ENCODE measurements around the gene NCF2. TPM values are rescaled to one million over a fixed set of nuclear protein-coding genes. Genes with fewer than 3 reads are reported as not detected.

The NCF2 gene
- total RNA-seq, 4 donors from 2014 or later = 5.2 to 26.0 (median 9.5) TPM

DNA sequence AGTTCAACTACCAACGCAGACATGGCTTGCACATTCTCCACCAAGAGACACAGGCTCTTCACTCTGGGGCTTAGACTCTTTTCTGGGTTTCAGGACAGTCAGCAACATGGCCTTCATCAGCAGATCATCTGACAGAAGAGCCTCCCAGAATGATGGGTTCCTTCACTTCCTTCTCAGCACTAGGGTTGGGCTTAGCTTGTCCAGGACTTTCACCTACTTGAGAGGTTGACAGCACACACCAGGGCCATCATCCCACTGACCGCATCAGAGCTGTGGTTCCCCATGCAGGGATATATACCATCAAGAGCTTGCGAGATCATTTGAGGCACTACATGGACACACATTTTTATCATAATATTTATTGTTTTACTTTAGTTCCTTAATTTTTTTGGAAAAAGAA is 10.4 kb upstream of the NCF2 start:
- Histone ChIP-seq H3K27me3 (no peaks in the 10 kb centered on the region), H3K9me3 (no peaks in the 10 kb centered on the region), H3K4me1 (peaks cover 0 to 11% (median 4%) of the 10 kb centered on the region in 4 donors), H3K4me3 (no peak overlapping the region), H3K36me3 (no peaks in the 10 kb centered on the region), H3K27ac (replicated peaks in 1 of 4) (no peak overlapping the region)
- intact Hi-C loops (cut with DNase I) = no loop called here
- WGBS = 91% methylated on average over 3 of the region's 3 CpGs
- no peak for TF ChIP-seq POLR2AphosphoS5 (IDR thresholded peaks at IDR 0.05)
- no peak for TF ChIP-seq EP300 (IDR thresholded peaks at IDR 0.05)
- TF ChIP-seq, protein P1, sequence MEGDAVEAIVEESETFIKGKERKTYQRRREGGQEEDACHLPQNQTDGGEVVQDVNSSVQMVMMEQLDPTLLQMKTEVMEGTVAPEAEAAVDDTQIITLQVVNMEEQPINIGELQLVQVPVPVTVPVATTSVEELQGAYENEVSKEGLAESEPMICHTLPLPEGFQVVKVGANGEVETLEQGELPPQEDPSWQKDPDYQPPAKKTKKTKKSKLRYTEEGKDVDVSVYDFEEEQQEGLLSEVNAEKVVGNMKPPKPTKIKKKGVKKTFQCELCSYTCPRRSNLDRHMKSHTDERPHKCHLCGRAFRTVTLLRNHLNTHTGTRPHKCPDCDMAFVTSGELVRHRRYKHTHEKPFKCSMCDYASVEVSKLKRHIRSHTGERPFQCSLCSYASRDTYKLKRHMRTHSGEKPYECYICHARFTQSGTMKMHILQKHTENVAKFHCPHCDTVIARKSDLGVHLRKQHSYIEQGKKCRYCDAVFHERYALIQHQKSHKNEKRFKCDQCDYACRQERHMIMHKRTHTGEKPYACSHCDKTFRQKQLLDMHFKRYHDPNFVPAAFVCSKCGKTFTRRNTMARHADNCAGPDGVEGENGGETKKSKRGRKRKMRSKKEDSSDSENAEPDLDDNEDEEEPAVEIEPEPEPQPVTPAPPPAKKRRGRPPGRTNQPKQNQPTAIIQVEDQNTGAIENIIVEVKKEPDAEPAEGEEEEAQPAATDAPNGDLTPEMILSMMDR (IDR thresholded peaks at IDR 0.05) = no peak
- no peak for TF ChIP-seq POLR2A (IDR thresholded peaks at IDR 0.05; ENCODE audit: low read depth)
- no peak for DNase-seq (ENCODE audit: extremely low spot score)

- H3K36me3 ChIP-seq = no peaks in the 10 kb centered on the region
- no peak overlapping the region for H3K27ac ChIP-seq (replicated peaks in 1 of 4)
- WGBS = 66% methylated on average over 3 of the region's 3 CpGs
Measured at GRCh38 chr1:183600136-183600535, 9.9 kb upstream of the NCF2 start.

DNA sequence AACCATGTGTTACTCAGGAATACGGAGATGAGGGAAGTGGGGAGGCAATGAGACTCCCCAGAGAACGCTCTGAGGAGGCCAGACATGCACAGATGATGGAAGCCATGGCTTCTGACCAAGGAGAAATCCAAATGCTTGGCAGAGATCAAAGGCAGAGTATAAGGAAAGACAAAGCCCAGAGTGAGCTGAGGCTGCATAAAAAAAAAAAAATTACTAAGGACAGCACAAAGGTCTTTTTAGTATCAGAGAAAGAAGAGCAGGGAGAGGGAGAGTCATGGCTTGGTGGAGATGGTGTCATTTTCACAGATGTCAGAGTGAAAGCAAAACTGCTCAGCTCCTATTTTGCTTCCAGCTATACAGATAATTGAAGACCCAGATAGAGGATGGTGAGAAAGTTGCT is 8.1 kb upstream of the NCF2 start:
- Histone ChIP-seq H3K27ac (replicated peaks in 1 of 4) (no peak overlapping the region), H3K4me1 (peaks cover 0 to 11% (median 4%) of the 10 kb centered on the region in 4 donors), H3K36me3 (no peaks in the 10 kb centered on the region), H3K4me3 (no peak overlapping the region), H3K9me3 (no peaks in the 10 kb centered on the region), H3K27me3 (no peaks in the 10 kb centered on the region)
- no peak for TF ChIP-seq POLR2AphosphoS5 (IDR thresholded peaks at IDR 0.05)
- TF ChIP-seq, protein P1 (IDR thresholded peaks at IDR 0.05) = no peak
- 45% methylated on average over 2 of the region's 2 CpGs for WGBS
- peak; percentile 39 for DNase-seq (ENCODE audit: extremely low spot score)
- intact Hi-C loops (cut with DNase I) = no loop called here

More at GRCh38 chr1:183600136-183600535, 9.9 kb upstream of the NCF2 start:
- Histone ChIP-seq H3K4me3 (no peak overlapping the region), H3K9me3 (no peaks in the 10 kb centered on the region), H3K27me3 (no peaks in the 10 kb centered on the region), H3K4me1 (peaks cover 0 to 11% (median 4%) of the 10 kb centered on the region in 4 donors)
- intact Hi-C loops (cut with DNase I) = no loop called here
- no peak for DNase-seq (ENCODE audit: extremely low spot score)
- peak; percentile 19 to 36 for TF ChIP-seq POLR2AphosphoS5 (IDR thresholded peaks at IDR 0.05)
- TF ChIP-seq, protein P1 (IDR thresholded peaks at IDR 0.05) = no peak

DNA sequence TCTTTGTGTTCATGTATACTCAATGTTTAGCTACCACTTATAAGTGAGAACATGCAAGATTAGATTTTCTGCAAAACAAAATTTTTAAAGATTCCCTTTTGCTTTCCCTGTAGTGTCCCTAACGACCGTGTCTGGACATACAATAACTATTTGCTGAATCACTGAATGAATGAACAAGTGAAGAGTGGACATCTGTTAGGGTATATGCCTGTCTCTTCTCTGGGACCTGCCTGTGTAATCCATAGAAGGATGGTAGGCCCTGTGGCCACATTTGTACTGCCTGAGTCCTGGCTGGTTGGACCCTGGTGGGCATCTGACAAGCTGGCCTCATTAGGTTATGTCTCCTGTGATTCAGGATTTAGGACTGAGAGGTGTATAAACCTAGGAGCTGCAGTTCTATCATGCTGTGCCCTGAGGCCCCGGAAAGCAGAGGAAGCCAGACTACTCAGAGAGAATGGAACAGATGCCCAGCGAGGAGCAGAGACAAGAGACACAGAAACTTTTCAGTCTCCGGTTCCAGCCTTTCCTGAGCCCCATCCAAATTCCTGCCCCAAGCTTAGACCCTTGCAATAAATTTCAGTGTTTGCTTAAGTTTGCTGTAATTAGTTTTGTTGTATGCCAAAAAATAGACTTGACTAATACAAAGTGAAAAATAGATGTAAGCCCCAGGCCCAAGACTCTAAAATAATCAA is 7.5 kb upstream of the NCF2 start:
- no peak overlapping the region for H3K27ac ChIP-seq (replicated peaks in 1 of 4)
- H3K36me3 ChIP-seq = no peaks in the 10 kb centered on the region
- H3K9me3 ChIP-seq = no peaks in the 10 kb centered on the region
- peak; percentile 21 for DNase-seq (ENCODE audit: extremely low spot score)
- no peak overlapping the region for H3K4me3 ChIP-seq
- H3K27me3 ChIP-seq = no peaks in the 10 kb centered on the region
- no peak for TF ChIP-seq EP300 (IDR thresholded peaks at IDR 0.05)
- TF ChIP-seq POLR2AphosphoS5 (IDR thresholded peaks at IDR 0.05) = no peak
- TF ChIP-seq, protein P1 (IDR thresholded peaks at IDR 0.05) = no peak
- WGBS = 74% methylated on average over 5 of the region's 5 CpGs
- intact Hi-C loops (cut with DNase I) = no loop called here
- H3K4me1 ChIP-seq = peaks cover 0 to 11% (median 4%) of the 10 kb centered on the region in 4 donors

- Histone ChIP-seq H3K27me3 (no peaks in the 10 kb centered on the region), H3K9me3 (no peaks in the 10 kb centered on the region), H3K4me3 (no peak overlapping the region), H3K27ac (replicated peaks in 1 of 4) (no peak overlapping the region), H3K4me1 (peaks cover 0 to 11% (median 4%) of the 10 kb centered on the region in 4 donors), H3K36me3 (no peaks in the 10 kb centered on the region)
- intact Hi-C loops (cut with DNase I) = no loop called here
- TF ChIP-seq, protein P1 (IDR thresholded peaks at IDR 0.05) = no peak
- TF ChIP-seq POLR2A (IDR thresholded peaks at IDR 0.05; ENCODE audit: low read depth) (no peak), EP300 (IDR thresholded peaks at IDR 0.05) (no peak), POLR2AphosphoS5 (IDR thresholded peaks at IDR 0.05) (no peak)
- DNase-seq (ENCODE audit: extremely low spot score) = no peak
- 98% methylated on average over 5 of the region's 5 CpGs for WGBS
Measured at GRCh38 chr1:183596500-183596899, 6.2 kb upstream of the NCF2 start.

All from esophagus muscularis mucosa (tissue), 4 donors.